GM06990 (cell line): ENCODE data around the gene TLCD3A.

ENCODE experiments used
- DNase-seq: peaks from one replicate; pipeline ENCODE4 v3.0.0-alpha.2; 2011; ENCODE audit not compliant: insufficient read length; ENCODE audit errors: extremely low read depth
- H3K27me3 ChIP-seq: replicated peaks from 2 replicates; pipeline ENCODE4 v1.6.0; 2011; ENCODE audit warnings: low read length; ENCODE audit not compliant: control insufficient read depth, insufficient read depth
- H3K36me3 ChIP-seq: 2 replicates; pipeline ENCODE4 v1.5.1; 2011; ENCODE audit warnings: low read length; ENCODE audit not compliant: control insufficient read depth, insufficient read depth
- H3K4me3 ChIP-seq: replicated peaks from 2 replicates; pipeline ENCODE4 v1.5.1; 2011; ENCODE audit warnings: low read depth, mild to moderate bottlenecking, control low read depth, low read length
- CTCF ChIP-seq: IDR thresholded peaks from 2 replicates; pipeline ENCODE4 v1.5.1; 2011; ENCODE audit warnings: low read length, control low read depth, mild to moderate bottlenecking, inconsistent platforms; ENCODE audit not compliant: insufficient read depth, poor library complexity, severe bottlenecking

Gene TLCD3A

GRCh38 chr17:740240-741017 is 8.0 kb downstream of the TLCD3A start:
- Histone ChIP-seq H3K36me3 (peaks cover 30% of the 10 kb centered on the region), H3K4me3 (no peak overlapping the region), H3K27me3 (no peaks in the 10 kb centered on the region)
- peak; percentile 71 for DNase-seq
- TF ChIP-seq CTCF = no peak

- no peak for DNase-seq
- Histone ChIP-seq H3K4me3 (no peak overlapping the region), H3K36me3 (peaks cover 38% of the 10 kb centered on the region), H3K27me3 (no peaks in the 10 kb centered on the region)
- TF ChIP-seq CTCF = no peak
Observed at GRCh38 chr17:742147-742793, 9.9 kb downstream of the TLCD3A start.

DNA sequence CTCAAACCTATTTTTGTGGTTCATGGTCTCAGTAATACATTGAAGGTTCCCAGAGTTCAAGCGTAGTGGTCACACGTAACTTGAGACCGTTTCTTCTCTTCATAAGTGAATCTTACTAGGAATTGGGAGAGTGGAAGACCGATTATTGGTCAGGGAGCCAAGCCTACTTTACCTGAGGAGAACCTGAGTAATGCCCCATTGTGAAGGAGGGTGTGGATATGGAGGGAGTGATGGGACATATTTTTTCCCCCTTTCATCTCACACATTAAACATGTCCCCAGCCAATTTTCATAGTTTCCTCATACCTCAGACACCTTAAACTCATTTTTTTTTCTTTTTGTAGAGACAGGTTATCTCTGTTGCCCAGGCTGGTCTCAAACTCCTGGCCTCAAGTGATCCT is 10.7 kb downstream of the TLCD3A start:
- Histone ChIP-seq H3K4me3 (no peak overlapping the region), H3K27me3 (no peaks in the 10 kb centered on the region), H3K36me3 (peaks cover 42% of the 10 kb centered on the region)
- TF ChIP-seq CTCF = no peak
- no peak for DNase-seq

DNA sequence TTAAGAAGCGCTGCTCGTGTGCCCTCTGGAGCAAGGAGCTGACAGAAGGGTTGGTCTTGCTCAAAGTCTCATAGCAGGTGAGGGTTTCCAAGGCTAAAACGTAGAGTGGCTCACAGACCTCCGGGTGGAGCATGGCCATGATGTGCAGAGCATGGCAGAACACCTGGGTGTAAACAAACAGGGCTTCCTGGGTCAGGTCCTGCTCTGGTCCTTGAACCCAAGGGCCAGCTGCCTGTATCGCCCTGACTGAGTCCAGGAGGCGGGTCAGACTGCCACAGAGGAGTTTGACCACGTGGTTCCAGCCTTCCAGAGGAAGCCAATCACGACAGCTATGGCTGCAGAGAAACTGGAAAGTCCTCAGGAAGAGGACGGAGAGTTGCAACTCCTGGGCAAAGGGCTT is 12.5 kb downstream of the TLCD3A start:
- Histone ChIP-seq H3K4me3 (no peak overlapping the region), H3K27me3 (no peaks in the 10 kb centered on the region), H3K36me3 (peaks cover 42% of the 10 kb centered on the region)
- no peak for DNase-seq
- TF ChIP-seq CTCF = no peak

- no peak for TF ChIP-seq CTCF
- no peaks in the 10 kb centered on the region for H3K27me3 ChIP-seq
- H3K4me3 ChIP-seq = no peak overlapping the region
- peaks cover 42% of the 10 kb centered on the region for H3K36me3 ChIP-seq
- no peak for DNase-seq
Observed at GRCh38 chr17:745406-745805, 13.0 kb downstream of the TLCD3A start.
